Heart right ventricle (tissue), 16 donors: ENCODE data around the gene URB2. TPM values are rescaled to one million over a fixed set of nuclear protein-coding genes. Genes with fewer than 3 reads are reported as not detected.

Experiments
- ATAC-seq, 8 donors: fragments of 200-7000 bp; cut with Tn5 transposase; one replicate each; pipeline ENCODE4 v1.9.1; 2020; ENCODE audit warnings: mild to moderate bottlenecking in 8 of 8, moderate library complexity in 8 of 8, moderate number of reproducible peaks in 1 of 8
- DNase-seq, 2 donors: peaks; one replicate each; pipeline ENCODE4 v3.0.0-alpha.2; 2020
- H3K27ac ChIP-seq, 10 donors: fragments of 200-600 bp; sonication (generic) in 2 of 10; one replicate each; pipeline versions ENCODE4 v1.5.0 to v1.8.0; 2020 to 2022; ENCODE audit warnings: mild to moderate bottlenecking in 3 of 10
- H3K27me3 ChIP-seq, 7 donors: fragments of 200-600 bp; one replicate each; pipeline ENCODE4 v1.8.0; 2021 to 2022; ENCODE audit warnings: mild to moderate bottlenecking in 2 of 7
- H3K36me3 ChIP-seq, 9 donors: fragments of 200-600 bp; sonication (generic) in 1 of 9; one replicate each; pipeline versions ENCODE4 v1.5.0 to v1.8.0; 2020 to 2022; ENCODE audit warnings: mild to moderate bottlenecking in 2 of 9
- H3K4me1 ChIP-seq, 9 donors: fragments of 200-600 bp; sonication (generic) in 1 of 9; one replicate each; pipeline versions ENCODE4 v1.5.0 to v1.8.0; 2020 to 2022; ENCODE audit warnings: mild to moderate bottlenecking in 4 of 9
- H3K4me3 ChIP-seq, 10 donors: fragments of 200-600 bp; sonication (generic) in 2 of 10; one replicate each; pipeline versions ENCODE4 v1.5.0 to v1.8.0; 2020 to 2022; ENCODE audit warnings: mild to moderate bottlenecking in 7 of 10, moderate library complexity in 2 of 10
- H3K9me3 ChIP-seq, 11 donors: fragments of 200-600 bp in 10 of 11; sonication (generic) in 2 of 11; one replicate each; pipeline versions ENCODE4 v1.5.0 to v1.8.0; 2013 to 2022; ENCODE audit warnings: mild to moderate bottlenecking in 2 of 11, control low read depth in 1 of 11, moderate library complexity in 1 of 11
- WGBS, 2 donors: extraction: QIAGEN DNeasy Blood & Tissue Kit; methylation state at CpG; one replicate each; pipeline ENCODE4 v1.1.7; 2013; ENCODE audit warnings: inconsistent platforms in 1 of 2; 5-methylcytosine and 5-hydroxymethylcytosine counted together
- intact Hi-C, 10 donors: fragments of 100-400 bp; cut with DNase I; formaldehyde crosslinking; loops; one replicate each; pipeline versions ENCODE4 v1.11.1 to v1.14.2; 2022
- polyA plus RNA-seq, 2 donors: library from polyadenylated mRNA; stranded (reverse); fragments of 200-250 nt; gene quantifications; one replicate each; pipeline ENCODE4 v1.2.3, GENCODE V29; 2013
- total RNA-seq, 10 donors: library from RNA; stranded (reverse); fragmentation: NEBNext Ultra II Directional in 3 of 10; extraction: Animal tissue kit (Norgen Biotek cat#: 25700) in 3 of 10; gene quantifications; one replicate each; pipeline versions ENCODE4 v1.2.1 to v1.2.4, GENCODE V29; 2021 to 2023
- TF ChIP-seq, protein P1 (sequence below), 9 donors: fragments of 200-600 bp; sonication (generic) in 2 of 9; IDR thresholded peaks; one replicate each; pipeline versions ENCODE4 v1.5.0 to v1.8.0; 2021 to 2022; ENCODE audit warnings: antibody characterized with exemption in 9 of 9, mild to moderate bottlenecking in 5 of 9, moderate library complexity in 1 of 9
- donor health status: Arrhythmogenic right ventricular cardiomyopathy.
- donor health status: ischemic (EF 13 %, LVEDD 7.1; RV severe dilation, severe dysfunction).
- donor health status: healthy with polysubstance abuse.
- donor health status: DM: no; HTN: yes; CAD: no.
- donor health status: DM: no; HTN: no; CAD: no.
- donor health status: ischemic (EF 25% LVEDD 6.9; RV normal size, moderate dysfunction).
- donor health status: ischemic (EF 25% LVEDD 5.7; RV mildly dilated, moderate dysfunction).
- donor health status: healthy.
- donor health status: DM: yes; HTN: yes; CAD: no.
- donor health status: Ischemic cardiomyopathy.
- donor health status: ischemic (EF 35%, LVEDD 5.7; RV mildly dilated, moderate dysfunction).
- donor health status: nonischemic (EF 11% LVEDD 7.7; RV severe dilation, severe dysfunction).
- donor health status: DM: yes; HTN: yes; CAD: no.
- donor health status: PGD.
- donor health status: ischemic (EF 29% LVEDD 5.4; RV normal size, mild dysfunction).
- donor health status: nonischemic (EF 23%, LVEDD 6.1; RV moderate dilation, normal function).

The URB2 gene
- total and polyA plus RNA-seq, 12 donors: 1.6 to 5.6 (median 4.2) TPM

DNA sequence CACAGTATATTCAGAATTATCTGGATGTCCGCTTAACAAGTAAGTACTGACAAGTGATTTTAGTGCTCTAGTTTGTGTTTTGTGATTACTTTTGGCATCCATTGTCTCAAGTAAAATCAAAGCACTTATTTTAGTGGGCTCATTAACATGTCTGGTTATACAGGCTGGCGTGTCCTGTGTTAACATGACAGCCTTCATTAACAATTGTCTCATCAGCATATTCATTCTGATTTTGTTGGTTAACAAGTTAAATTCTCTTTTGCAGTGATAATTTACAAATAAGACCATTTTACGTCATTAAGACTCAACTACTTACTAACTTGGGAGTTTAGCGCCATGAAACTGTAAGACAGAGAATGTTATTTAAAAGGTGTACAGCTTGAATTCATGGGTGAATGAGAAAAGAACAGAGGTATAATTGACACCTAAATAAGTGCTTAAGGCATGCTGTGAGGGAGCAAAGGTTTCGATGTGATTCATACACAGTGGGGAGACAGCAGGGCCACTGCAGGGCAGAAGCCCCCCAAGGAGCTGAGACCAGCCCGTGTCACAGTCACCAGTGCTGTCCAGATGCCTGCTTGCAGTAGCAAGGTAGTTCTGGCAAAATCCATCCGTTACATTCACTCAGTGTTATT, 22.6 kb upstream of the URB2 start:
- TF ChIP-seq, protein P1, sequence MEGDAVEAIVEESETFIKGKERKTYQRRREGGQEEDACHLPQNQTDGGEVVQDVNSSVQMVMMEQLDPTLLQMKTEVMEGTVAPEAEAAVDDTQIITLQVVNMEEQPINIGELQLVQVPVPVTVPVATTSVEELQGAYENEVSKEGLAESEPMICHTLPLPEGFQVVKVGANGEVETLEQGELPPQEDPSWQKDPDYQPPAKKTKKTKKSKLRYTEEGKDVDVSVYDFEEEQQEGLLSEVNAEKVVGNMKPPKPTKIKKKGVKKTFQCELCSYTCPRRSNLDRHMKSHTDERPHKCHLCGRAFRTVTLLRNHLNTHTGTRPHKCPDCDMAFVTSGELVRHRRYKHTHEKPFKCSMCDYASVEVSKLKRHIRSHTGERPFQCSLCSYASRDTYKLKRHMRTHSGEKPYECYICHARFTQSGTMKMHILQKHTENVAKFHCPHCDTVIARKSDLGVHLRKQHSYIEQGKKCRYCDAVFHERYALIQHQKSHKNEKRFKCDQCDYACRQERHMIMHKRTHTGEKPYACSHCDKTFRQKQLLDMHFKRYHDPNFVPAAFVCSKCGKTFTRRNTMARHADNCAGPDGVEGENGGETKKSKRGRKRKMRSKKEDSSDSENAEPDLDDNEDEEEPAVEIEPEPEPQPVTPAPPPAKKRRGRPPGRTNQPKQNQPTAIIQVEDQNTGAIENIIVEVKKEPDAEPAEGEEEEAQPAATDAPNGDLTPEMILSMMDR (IDR thresholded peaks at IDR 0.05): no peak
- intact Hi-C loops: no loop called here
- Histone ChIP-seq H3K9me3 (no peaks in the 10 kb centered on the region), H3K27me3 (no peaks in the 10 kb centered on the region), H3K27ac (no peak overlapping the region), H3K36me3 (peaks cover 0 to 94% (median 22%) of the 10 kb centered on the region in 9 donors), H3K4me3 (no peak overlapping the region), H3K4me1 (peaks cover 0 to 23% (median 11%) of the 10 kb centered on the region in 9 donors)
- 89% methylated on average over 7 of the region's 7 CpGs for WGBS, 2 donors
- DNase-seq (no peak), ATAC-seq (no peak)

DNA sequence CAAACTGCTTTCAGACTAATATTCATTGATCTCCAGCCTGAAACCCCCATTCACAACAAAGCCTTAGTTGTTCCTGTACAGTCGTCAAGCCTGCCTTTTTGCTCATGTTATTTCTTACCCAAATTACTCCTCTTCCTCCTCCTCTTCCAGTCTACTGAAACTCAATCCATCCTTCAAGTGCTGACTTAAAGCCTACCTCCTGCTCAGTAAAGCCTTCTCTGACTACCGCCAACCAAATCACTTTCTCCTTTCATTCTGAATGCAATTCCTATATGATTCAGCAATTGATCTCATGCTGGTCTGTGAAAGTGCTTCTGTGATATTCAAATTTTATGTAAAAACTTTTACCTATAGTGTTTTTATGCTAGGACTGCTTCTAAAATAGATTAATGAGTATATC, 18.7 kb upstream of the URB2 start:
- TF ChIP-seq, protein P1 (IDR thresholded peaks at IDR 0.05): no peak
- Histone ChIP-seq H3K36me3 (peaks cover 0 to 100% (median 47%) of the 10 kb centered on the region in 9 donors), H3K4me1 (no peaks in the 10 kb centered on the region), H3K9me3 (no peaks in the 10 kb centered on the region), H3K27ac (no peak overlapping the region), H3K4me3 (no peak overlapping the region), H3K27me3 (no peaks in the 10 kb centered on the region)
- ATAC-seq: no peak
- intact Hi-C loops: no loop called here
- DNase-seq: no peak
- WGBS, 2 donors: 91 to 97% methylated on average over 2 of the region's 2 CpGs

DNA sequence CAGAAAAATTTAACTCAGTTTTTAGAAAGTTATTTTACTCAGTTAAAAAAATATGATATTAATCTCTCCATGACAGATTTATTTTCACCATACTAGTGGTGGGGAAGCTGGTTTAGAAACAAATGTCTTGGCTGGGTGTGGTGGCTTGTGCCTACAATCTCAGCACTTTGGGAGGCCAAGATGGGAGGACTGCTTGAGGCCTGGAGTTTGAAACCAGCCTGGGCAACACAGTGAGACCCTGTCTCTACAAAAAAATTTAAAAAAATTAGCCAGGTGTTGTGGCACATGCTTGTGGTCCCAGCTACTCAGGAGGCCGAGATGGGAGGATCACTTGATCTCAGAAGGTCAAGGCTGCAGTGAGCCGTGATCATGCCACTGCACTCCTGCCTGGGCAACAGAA, 17.5 kb upstream of the URB2 start:
- 94 to 95% methylated on average over 2 of the region's 2 CpGs for WGBS, 2 donors

DNA sequence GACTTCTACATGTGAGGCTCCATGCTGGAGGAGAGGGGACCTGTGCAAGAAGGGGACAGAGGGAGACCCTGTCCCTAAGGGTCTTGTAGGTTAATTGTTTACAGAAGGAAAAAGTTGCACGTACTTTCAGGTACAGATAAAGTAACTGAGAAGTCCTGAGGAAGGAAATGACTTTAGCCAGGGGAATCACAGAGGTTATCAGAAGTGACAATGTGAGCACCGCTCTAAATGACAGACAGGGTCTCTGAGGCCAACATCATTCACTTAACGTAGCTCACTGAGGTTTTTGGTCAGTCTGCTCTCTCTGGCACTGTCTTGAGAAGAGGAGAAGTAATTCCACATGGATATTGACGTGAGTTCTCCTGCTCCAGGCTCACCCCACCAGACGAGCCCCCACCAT, 12.1 kb upstream of the URB2 start:
- 69 to 72% methylated on average over 5 of the region's 5 CpGs for WGBS, 2 donors
- H3K36me3 ChIP-seq: peaks cover 0 to 55% (median 36%) of the 10 kb centered on the region in 9 donors
- DNase-seq (no peak), ATAC-seq (no peak)
- intact Hi-C loops: no loop called here
- no peak overlapping the region for H3K4me3 ChIP-seq
- peaks cover 0 to 20% (median 0%) of the 10 kb centered on the region in 9 donors for H3K4me1 ChIP-seq
- no peak overlapping the region for H3K27ac ChIP-seq
- TF ChIP-seq, protein P1 (IDR thresholded peaks at IDR 0.05): no peak
- no peaks in the 10 kb centered on the region for H3K9me3 ChIP-seq
- no peaks in the 10 kb centered on the region for H3K27me3 ChIP-seq

More for the DNA sequence above, 17.5 kb upstream of the URB2 start:
- ATAC-seq: no peak
- intact Hi-C loops: no loop called here
- Histone ChIP-seq H3K9me3 (no peaks in the 10 kb centered on the region), H3K4me3 (no peak overlapping the region), H3K27ac (no peak overlapping the region), H3K4me1 (no peaks in the 10 kb centered on the region), H3K27me3 (no peaks in the 10 kb centered on the region), H3K36me3 (peaks cover 0 to 100% (median 58%) of the 10 kb centered on the region in 9 donors)
- TF ChIP-seq, protein P1 (IDR thresholded peaks at IDR 0.05): no peak
- no peak for DNase-seq
